Natural killer cell (primary cell): Measurements from ENCODE around the gene RSL24D1. TPM values are rescaled to one million over a fixed set of nuclear protein-coding genes. Genes with fewer than 3 reads are reported as not detected.
"Not testable (repeated sequence)": the region's sequence is repeated elsewhere in the genome, so short reads cannot be mapped to it uniquely, and the experiment has no call there.

ENCODE experiments used
- ATAC-seq, 3 donors: fragments of 150-1000 bp in 2 of 3; fragments of 200-7000 bp in 1 of 3; cut with Tn5 transposase; 1 replicate in 1 of 3; 2 replicates in 2 of 3; pipeline ENCODE4 v1.10.0; 2021; ENCODE audit warnings: mild to moderate bottlenecking in 2 of 3, moderate library complexity in 2 of 3
- DNase-seq, 2 donors: peaks; one replicate each; pipeline versions ENCODE4 v3.0.0 to v3.0.0-alpha.2; 2013 to 2021; ENCODE audit warnings: mixed read lengths in 1 of 2
- H3K27ac ChIP-seq: one replicate; pipeline ENCODE4 v1.5.1; 2013; ENCODE audit warnings: mild to moderate bottlenecking, low read length
- H3K27me3 ChIP-seq: one replicate; pipeline ENCODE4 v1.6.1; 2013; ENCODE audit warnings: low read length; ENCODE audit not compliant: control insufficient read depth, insufficient read depth
- H3K36me3 ChIP-seq: one replicate; pipeline ENCODE4 v1.6.1; 2013; ENCODE audit warnings: low read length; ENCODE audit not compliant: control insufficient read depth, insufficient read depth
- H3K4me1 ChIP-seq: one replicate; pipeline ENCODE4 v1.6.1; 2013; ENCODE audit warnings: low read length; ENCODE audit not compliant: control insufficient read depth, insufficient read depth
- H3K4me3 ChIP-seq: one replicate; pipeline ENCODE4 v1.5.1; 2013; ENCODE audit warnings: low read length
- H3K9me3 ChIP-seq: one replicate; pipeline ENCODE4 v1.6.1; 2013; ENCODE audit warnings: low read length; ENCODE audit not compliant: control insufficient read depth, insufficient read depth
- H3K27ac Mint-ChIP-seq, 2 donors: one replicate each; pipeline ENCODE4 v1.8.0; 2022; ENCODE audit warnings: mild to moderate bottlenecking in 2 of 2, mixed read lengths in 2 of 2, moderate library complexity in 1 of 2
- H3K27me3 Mint-ChIP-seq, 2 donors: one replicate each; pipeline ENCODE4 v1.8.0; 2022; ENCODE audit warnings: low read depth in 2 of 2, mixed read lengths in 2 of 2
- H3K36me3 Mint-ChIP-seq: one replicate; pipeline ENCODE4 v1.8.0; 2022; ENCODE audit warnings: mixed read lengths
- H3K4me1 Mint-ChIP-seq, 2 donors: one replicate each; pipeline ENCODE4 v1.8.0; 2022; ENCODE audit warnings: mixed read lengths in 2 of 2
- H3K4me3 Mint-ChIP-seq: one replicate; pipeline ENCODE4 v1.8.0; 2022; ENCODE audit warnings: mild to moderate bottlenecking, moderate library complexity, mixed read lengths
- H3K9me3 Mint-ChIP-seq, 2 donors: one replicate each; pipeline ENCODE4 v1.8.0; 2022; ENCODE audit warnings: mixed read lengths in 2 of 2
- WGBS: methylation state at CpG from one replicate; pipeline ENCODE4 v1.1.7; 2013; ENCODE audit warnings: missing lambda C conversion rate; ENCODE audit not compliant: insufficient coverage; 5-methylcytosine and 5-hydroxymethylcytosine counted together
- intact Hi-C: fragments of 100-400 bp; cut with micrococcal nuclease; formaldehyde crosslinking; loops from one replicate; pipeline ENCODE4 v1.14.2; 2022
- total RNA-seq, 4 donors: library from RNA; stranded (reverse); fragments of 120-200 nt in 1 of 4; gene quantifications; one replicate each; pipeline versions ENCODE4 v1.2.3 to v1.2.4, GENCODE V29; 2013 to 2022
- TF ChIP-seq, protein P1 (sequence below): fragments of 200-600 bp; IDR thresholded peaks from one replicate; pipeline ENCODE4 v1.8.0; 2022; ENCODE audit warnings: antibody characterized with exemption

RSL24D1 gene
- total RNA-seq, 3 donors from 2014 or later (not counting 1 experiment from before 2014, with no cell fraction given): 97.4 to 102 (median 102) TPM

DNA sequence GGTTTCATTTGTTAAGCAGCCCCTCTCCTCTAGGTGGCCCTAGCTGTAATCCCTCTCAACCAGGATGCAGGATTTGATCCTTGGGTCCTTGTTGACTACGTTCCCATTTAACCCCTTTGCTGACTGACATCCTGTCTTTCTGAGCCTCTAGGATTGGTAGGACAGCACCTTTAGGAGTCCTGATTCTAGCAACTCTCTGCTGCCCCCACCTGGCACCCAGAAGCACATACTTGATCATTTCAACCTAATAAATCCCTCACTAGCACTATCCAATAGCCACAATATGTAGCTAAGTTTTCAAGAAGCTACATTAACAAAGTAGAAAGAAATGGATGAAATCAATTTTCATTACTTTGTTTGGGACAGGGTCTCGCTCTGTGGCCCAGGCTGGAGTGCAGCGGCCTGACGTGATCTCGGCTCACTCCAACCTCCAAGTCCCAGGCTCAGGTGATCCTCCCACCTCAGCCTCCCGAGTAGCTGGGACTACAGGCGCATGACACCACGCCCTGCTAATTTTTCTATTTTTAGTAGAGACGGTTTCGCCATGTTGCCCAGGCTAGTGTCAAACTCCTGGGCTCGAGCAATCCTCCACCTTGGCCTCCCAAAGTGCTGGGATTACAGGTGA lies 28.3 kb downstream of the RSL24D1 start:
- no peak overlapping the region for H3K27ac Mint-ChIP-seq
- peaks cover 0 to 4% of the 10 kb centered on the region in 2 donors for H3K4me1 Mint-ChIP-seq
- intact Hi-C loops: no loop called here
- DNase-seq (peak; percentile 27 to 66), ATAC-seq (peak in 2 of 3 donors; percentile 70 to 73)
- no peaks in the 10 kb centered on the region for H3K9me3 Mint-ChIP-seq
- TF ChIP-seq, protein P1, sequence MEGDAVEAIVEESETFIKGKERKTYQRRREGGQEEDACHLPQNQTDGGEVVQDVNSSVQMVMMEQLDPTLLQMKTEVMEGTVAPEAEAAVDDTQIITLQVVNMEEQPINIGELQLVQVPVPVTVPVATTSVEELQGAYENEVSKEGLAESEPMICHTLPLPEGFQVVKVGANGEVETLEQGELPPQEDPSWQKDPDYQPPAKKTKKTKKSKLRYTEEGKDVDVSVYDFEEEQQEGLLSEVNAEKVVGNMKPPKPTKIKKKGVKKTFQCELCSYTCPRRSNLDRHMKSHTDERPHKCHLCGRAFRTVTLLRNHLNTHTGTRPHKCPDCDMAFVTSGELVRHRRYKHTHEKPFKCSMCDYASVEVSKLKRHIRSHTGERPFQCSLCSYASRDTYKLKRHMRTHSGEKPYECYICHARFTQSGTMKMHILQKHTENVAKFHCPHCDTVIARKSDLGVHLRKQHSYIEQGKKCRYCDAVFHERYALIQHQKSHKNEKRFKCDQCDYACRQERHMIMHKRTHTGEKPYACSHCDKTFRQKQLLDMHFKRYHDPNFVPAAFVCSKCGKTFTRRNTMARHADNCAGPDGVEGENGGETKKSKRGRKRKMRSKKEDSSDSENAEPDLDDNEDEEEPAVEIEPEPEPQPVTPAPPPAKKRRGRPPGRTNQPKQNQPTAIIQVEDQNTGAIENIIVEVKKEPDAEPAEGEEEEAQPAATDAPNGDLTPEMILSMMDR: peak; percentile 79
- Histone ChIP-seq H3K4me1 (no peaks in the 10 kb centered on the region), H3K4me3 (no peak overlapping the region), H3K27me3 (no peaks in the 10 kb centered on the region), H3K27ac (no peak overlapping the region), H3K36me3 (no peaks in the 10 kb centered on the region), H3K9me3 (no peaks in the 10 kb centered on the region)
- 69% methylated on average over 11 of the region's 11 CpGs for WGBS
- H3K27me3 Mint-ChIP-seq: no peaks in the 10 kb centered on the region
- no peaks in the 10 kb centered on the region for H3K36me3 Mint-ChIP-seq
- H3K4me3 Mint-ChIP-seq: no peak overlapping the region

DNA sequence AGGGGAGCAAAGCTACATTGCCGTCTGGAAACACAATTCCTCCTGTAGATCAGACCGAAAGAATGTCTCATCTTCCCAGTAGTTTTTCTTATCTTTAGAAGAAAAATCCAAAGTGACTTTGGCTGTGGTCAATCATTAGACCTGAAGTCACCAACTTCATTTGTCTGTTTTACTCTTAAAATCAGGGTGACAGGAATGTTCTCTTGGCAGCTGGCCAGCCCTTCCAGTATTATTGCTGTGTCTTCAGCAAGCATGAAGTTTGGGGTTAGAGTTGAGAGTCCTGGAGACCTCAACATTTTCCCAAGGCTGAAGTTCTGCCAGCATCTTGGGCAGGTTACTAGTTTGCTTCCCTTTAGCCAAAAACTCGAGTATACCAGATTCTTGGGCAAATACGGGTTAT lies 32.5 kb downstream of the RSL24D1 start:
- H3K27me3 ChIP-seq: no peaks in the 10 kb centered on the region
- DNase-seq (no peak), ATAC-seq (no peak)
- TF ChIP-seq, protein P1: no peak
- no peak overlapping the region for H3K4me3 Mint-ChIP-seq
- H3K36me3 ChIP-seq: no peaks in the 10 kb centered on the region
- H3K9me3 Mint-ChIP-seq: no peaks in the 10 kb centered on the region
- no peaks in the 10 kb centered on the region for H3K9me3 ChIP-seq
- H3K27me3 Mint-ChIP-seq: peaks cover 3 to 9% of the 10 kb centered on the region in 2 donors
- WGBS: 90% methylated on average over 4 of the region's 4 CpGs
- H3K27ac ChIP-seq: no peak overlapping the region
- no peak overlapping the region for H3K27ac Mint-ChIP-seq
- H3K4me1 Mint-ChIP-seq: peaks cover 0 to 4% of the 10 kb centered on the region in 2 donors
- no peak overlapping the region for H3K4me3 ChIP-seq
- intact Hi-C loops: no loop called here
- H3K4me1 ChIP-seq: no peaks in the 10 kb centered on the region
- H3K36me3 Mint-ChIP-seq: no peaks in the 10 kb centered on the region

DNA sequence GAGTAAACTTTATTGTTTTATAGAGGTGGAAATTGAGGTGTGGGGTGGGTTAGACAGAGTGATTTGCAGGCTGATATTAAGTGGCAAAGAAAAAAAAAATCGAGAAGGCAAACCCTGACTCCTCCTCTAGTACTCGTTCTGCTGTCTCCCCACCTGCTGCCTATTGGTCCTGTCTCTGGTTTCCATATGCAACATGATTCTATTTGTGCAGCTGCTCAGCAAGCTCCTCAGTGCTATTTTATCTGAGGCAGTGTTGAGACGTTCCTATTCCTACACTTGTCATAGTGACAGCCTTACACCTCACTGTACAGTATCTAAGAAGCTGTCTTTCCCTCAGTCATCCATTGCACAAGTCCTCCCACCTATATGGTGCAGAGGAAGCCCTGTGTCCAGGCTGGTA lies 45.1 kb downstream of the RSL24D1 start:
- H3K27ac Mint-ChIP-seq: no peak overlapping the region
- no peaks in the 10 kb centered on the region for H3K4me1 ChIP-seq
- no peaks in the 10 kb centered on the region for H3K27me3 ChIP-seq
- H3K27ac ChIP-seq: no peak overlapping the region
- intact Hi-C loops: no loop called here
- 86% methylated on average over 3 of the region's 3 CpGs for WGBS
- H3K4me1 Mint-ChIP-seq: no peaks in the 10 kb centered on the region
- H3K4me3 ChIP-seq: no peak overlapping the region
- peaks cover 0 to 6% of the 10 kb centered on the region in 2 donors for H3K27me3 Mint-ChIP-seq
- no peak for DNase-seq
- no peaks in the 10 kb centered on the region for H3K9me3 Mint-ChIP-seq
- no peaks in the 10 kb centered on the region for H3K36me3 Mint-ChIP-seq
- no peaks in the 10 kb centered on the region for H3K36me3 ChIP-seq
- H3K9me3 ChIP-seq: no peaks in the 10 kb centered on the region
- TF ChIP-seq, protein P1: no peak
- H3K4me3 Mint-ChIP-seq: no peak overlapping the region
- ATAC-seq: no peak

DNA sequence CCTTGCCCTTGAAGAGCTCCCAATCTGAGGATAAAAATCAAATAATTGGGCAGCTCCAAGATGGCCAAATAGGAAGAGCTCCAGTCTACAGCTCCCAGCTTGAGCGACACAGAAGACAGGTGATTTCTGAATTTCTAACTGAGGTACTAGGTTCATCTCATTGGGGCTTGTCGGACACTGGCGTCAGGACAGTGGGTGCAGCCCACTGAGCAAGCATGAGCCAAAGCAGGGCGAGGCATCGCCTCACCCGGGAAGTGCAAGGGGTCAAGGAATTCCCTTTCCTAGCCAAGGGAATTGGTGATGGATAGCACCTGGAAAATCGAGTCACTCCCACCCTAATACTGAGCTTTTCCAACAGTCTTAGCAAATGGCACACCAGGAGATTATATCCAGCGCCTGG lies 53.6 kb downstream of the RSL24D1 start:
- ATAC-seq, H3K4me1 Mint-ChIP-seq, H3K27ac ChIP-seq, H3K4me3 ChIP-seq, H3K27ac Mint-ChIP-seq, H3K36me3 ChIP-seq, H3K9me3 ChIP-seq, H3K27me3 ChIP-seq, intact Hi-C loops, DNase-seq, H3K4me1 ChIP-seq, H3K4me3 Mint-ChIP-seq: not testable (repeated sequence)
- 93% methylated on average over 8 of the region's 8 CpGs for WGBS
- peaks cover 0 to 15% of the 10 kb centered on the region in 2 donors for H3K27me3 Mint-ChIP-seq
- H3K36me3 Mint-ChIP-seq: peaks cover 13% of the 10 kb centered on the region
- peaks cover 6 to 14% of the 10 kb centered on the region in 2 donors for H3K9me3 Mint-ChIP-seq
